HG03103 (cell line): Measurements from ENCODE around the gene ENAH.
A peak's percentile ranks its signal among the peaks of the same experiment; 100 is the strongest.
"Not testable (repeated sequence)": the region's sequence is repeated elsewhere in the genome, so short reads cannot be mapped to it uniquely, and the experiment has no call there.

Source experiments
- ATAC-seq: cut with Tn5 transposase; IDR thresholded peaks from one replicate; pipeline ENCODE4 v1.9.1; 2021; ENCODE audit warnings: low read depth; ENCODE audit not compliant: unreplicated experiment

The ENAH gene

GRCh38 chr1:225677350-225678124 lies 24.6 kb upstream of the ENAH start:
- ATAC-seq: no peak

DNA sequence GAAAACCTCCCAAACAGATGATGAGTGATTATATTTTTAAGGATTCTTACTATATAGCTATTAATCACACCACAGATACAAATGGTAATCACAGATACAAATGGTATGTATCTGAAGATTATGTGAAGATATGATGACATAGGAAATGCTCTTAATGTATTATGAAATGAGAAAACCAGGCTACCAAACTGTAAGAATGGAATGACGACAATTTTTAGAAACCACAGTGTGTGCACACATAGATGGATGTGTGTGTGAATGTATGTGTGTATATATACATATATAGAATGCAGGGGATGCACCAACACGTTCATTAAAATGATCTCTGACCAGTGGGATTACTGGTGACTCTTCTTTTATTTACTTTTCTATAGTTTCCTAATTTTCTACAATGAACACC lies 21.5 kb upstream of the ENAH start:
- no peak for ATAC-seq

DNA sequence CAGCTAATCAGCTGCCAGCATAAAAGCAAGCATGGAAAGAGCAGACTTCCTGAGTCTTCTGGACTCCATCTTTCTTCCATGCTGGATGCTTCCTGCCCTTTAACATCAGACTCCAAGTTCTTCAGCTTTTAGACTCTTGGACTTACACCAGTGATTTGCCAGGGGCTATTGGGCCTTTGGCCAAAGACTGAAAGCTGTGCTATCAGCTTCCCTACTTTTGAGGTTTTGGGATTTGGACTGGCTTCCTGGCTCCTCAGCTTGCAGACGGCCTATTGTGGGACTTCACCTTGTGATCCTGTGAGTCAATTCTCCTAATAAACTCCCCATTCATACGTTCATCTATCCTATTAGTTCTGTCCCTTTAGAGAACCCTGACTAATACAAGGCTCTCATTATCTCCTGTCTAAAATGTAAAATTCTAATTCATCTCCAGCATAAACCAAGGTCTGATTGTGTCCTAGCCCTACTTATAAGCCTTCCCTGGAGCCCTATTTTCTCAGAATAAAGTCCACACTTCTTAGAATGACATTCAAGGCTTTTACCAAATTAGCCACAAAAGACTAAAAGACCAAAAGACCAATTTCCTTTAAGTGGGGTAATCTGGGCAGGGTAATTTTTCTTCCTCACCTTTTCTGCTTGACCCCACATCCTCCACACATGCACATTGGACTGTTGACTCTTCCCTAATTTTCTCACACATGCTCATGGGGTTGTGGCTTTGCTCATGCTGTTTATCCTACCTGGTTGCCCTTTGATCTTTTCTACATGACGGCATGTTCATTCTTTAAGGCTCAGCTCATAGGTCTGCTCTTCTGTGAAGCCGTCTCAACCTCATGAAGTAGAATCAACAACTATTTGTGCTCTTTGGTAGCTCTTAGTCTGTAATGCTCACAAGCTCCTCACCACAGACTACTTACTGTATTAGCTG lies 18.1 kb upstream of the ENAH start:
- no peak for ATAC-seq

- no peak for ATAC-seq
These were observed 17.4 kb upstream of the ENAH start for GRCh38 chr1:225670356-225670755.

GRCh38 chr1:225668222-225668621 lies 15.3 kb upstream of the ENAH start:
- ATAC-seq: no peak

- ATAC-seq: no peak
These were observed 14.4 kb upstream of the ENAH start for GRCh38 chr1:225667362-225667761.

GRCh38 chr1:225666495-225666894 lies 13.6 kb upstream of the ENAH start:
- ATAC-seq: no peak

DNA sequence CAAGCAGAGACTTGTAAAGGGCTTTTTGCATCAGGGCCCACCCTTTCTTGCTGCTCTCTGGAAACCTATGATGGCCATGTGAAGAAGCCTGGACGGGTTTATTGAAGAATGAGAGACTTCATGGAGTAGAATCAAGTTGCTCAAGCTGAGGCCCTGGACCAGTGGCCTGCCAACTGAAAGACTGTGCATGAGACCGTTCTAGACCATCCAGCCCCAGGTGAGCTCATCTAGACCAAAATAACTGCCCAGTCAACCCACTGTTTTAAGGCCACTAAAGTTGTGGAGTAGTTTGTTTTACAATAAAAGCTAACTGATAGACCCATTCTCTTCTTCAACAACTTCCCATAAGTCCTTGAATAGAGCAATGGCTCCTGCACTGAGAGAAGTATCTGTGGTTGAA lies 11.8 kb upstream of the ENAH start:
- no peak for ATAC-seq

DNA sequence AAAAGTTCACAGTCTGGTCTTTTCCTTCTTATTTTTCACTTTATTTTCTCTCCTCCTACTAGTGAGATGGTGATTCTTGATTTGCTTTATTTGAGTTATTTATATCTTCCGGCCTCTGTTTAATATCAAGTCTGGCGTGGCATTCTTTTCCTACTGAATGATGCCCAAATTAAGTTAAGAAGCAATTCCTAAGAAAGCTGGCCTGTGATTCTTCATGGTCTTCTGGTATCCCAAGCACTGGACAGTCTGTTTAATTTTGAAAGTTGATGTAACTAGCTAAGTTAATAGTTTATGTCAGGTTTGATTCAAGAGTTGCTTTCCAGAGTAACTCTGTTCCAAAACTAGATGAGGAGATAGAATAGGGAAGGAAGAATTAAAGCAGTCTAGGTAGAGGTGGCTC lies 9.2 kb upstream of the ENAH start:
- ATAC-seq: no peak

- no peak for ATAC-seq
These were observed 7.6 kb upstream of the ENAH start for GRCh38 chr1:225660544-225660946.

GRCh38 chr1:225658041-225658440 lies 5.1 kb upstream of the ENAH start:
- no peak for ATAC-seq

GRCh38 chr1:225657462-225657989 lies 4.6 kb upstream of the ENAH start:
- ATAC-seq: no peak

GRCh38 chr1:225656259-225656655 lies 3.3 kb upstream of the ENAH start:
- not testable (repeated sequence) for ATAC-seq

GRCh38 chr1:225655509-225656258 lies 2.8 kb upstream of the ENAH start:
- no peak for ATAC-seq

GRCh38 chr1:225654688-225655508 lies 2.0 kb upstream of the ENAH start:
- no peak for ATAC-seq

- ATAC-seq: no peak
These were observed 1.3 kb upstream of the ENAH start for GRCh38 chr1:225654277-225654597.

DNA sequence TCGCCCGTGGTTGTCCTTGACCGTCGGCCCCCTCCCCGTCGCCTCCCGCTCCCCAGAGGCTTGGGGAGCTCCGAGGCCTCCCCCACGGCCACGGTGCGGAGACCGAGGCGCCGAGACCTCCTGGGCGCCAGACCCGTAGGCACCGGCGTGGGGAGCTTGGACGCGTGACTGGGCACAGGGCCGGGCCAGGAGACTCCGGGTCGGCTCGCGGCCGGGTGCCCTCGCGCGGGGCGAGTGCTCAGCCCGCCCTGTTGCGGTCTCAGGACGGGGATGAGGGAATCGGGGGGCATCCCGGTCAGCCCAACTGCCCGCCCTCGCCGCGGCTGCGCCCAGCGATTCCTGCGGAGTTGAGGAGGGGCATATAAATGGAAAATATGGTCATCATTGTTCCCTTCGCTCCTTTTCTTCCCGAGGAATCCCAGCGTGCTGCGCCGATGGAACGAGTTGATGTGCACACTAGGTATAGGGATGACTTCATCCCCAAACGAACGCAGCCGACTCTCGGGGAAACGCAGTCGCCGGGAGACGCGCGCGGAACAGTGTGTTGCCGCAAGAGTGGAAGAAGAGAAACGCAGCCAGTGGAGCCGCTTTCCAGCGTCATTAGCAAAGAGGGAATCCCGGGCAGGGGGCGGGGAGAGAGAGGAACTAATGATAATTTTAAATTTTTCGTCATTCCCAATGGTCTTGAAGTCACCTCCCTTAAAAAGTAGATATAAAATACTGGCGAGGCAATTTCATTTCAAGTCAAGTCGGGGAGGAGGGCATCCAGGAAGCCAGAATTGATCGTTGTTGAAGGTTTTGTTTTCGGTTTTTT lies 747 bp upstream of the ENAH start:
- peak; percentile 36 for ATAC-seq

DNA sequence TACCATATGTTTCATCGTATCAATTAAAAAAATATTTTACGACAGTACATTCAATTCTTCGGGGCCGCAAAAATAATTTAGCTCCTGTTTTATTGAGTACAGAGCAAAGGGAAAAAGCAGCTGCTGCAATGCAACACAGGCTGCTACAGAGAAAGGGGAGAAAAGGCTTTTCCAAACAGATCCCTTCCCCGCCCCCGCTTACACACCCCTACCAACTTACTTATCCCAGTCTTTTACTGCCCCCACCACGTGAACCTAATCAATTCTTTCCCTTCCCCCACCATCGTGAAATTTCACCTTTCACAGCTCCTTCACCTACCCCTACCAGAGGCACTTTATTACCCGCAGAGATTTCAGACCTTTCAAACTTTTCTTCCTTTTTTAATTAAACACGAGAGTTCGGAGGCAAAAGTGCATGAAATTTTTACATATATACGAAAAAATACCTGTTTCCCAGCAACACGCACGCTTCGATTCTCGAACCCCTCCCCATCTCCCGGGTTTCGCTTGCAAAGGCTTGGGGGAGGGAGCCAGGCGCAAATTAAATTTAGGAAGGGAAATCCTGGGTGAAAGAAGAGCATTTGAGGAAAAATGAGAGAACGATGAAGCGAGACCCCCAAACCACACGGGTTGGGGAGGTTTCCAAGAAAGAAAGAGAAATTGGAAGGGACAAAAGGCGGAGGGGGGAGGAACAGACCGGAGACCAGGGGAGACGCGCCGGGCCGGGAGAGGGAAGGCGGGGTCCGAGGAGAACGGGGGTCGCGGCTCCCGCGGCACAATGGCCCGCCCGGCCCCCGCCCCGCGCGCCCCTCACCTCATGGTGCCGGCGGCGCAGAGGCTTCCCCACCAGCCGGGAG lies 823 bp downstream of the ENAH start:
- no peak for ATAC-seq
